HG02840 (cell line): ENCODE results near the gene CRADD.
"Not testable (repeated sequence)": the region's sequence is repeated elsewhere in the genome, so short reads cannot be mapped to it uniquely, and the experiment has no call there.

ENCODE experiments used
- ATAC-seq: cut with Tn5 transposase; IDR thresholded peaks from one replicate; pipeline ENCODE4 v1.9.1; 2021; ENCODE audit warnings: mild to moderate bottlenecking, moderate library complexity, moderate number of reproducible peaks; ENCODE audit not compliant: unreplicated experiment, low FRiP score

Gene CRADD

GRCh38 chr12:93915411-93915810 lies 238.2 kb downstream of the CRADD start:
- ATAC-seq: no peak

- ATAC-seq: no peak
These were observed 239.2 kb downstream of the CRADD start for GRCh38 chr12:93916402-93916801.

GRCh38 chr12:93918262-93918661 lies 241.1 kb downstream of the CRADD start:
- no peak for ATAC-seq

GRCh38 chr12:93918900-93919299 lies 241.7 kb downstream of the CRADD start:
- no peak for ATAC-seq

- no peak for ATAC-seq
These were observed 244.3 kb downstream of the CRADD start for GRCh38 chr12:93921521-93921920.

- no peak for ATAC-seq
These were observed 245.4 kb downstream of the CRADD start for GRCh38 chr12:93922583-93923006.

- no peak for ATAC-seq
These were observed 247.2 kb downstream of the CRADD start for GRCh38 chr12:93924367-93924766.

- ATAC-seq: no peak
These were observed 248.5 kb downstream of the CRADD start for GRCh38 chr12:93925585-93926205.

- ATAC-seq: no peak
These were observed 249.1 kb downstream of the CRADD start for GRCh38 chr12:93926237-93926636.

GRCh38 chr12:93929081-93929480 lies 251.9 kb downstream of the CRADD start:
- ATAC-seq: not testable (repeated sequence)

GRCh38 chr12:93937812-93938211 lies 260.6 kb downstream of the CRADD start:
- ATAC-seq: no peak

- ATAC-seq: no peak
These were observed 261.1 kb downstream of the CRADD start for GRCh38 chr12:93938317-93938716.

- ATAC-seq: no peak
These were observed 261.8 kb downstream of the CRADD start for GRCh38 chr12:93938931-93939330.

GRCh38 chr12:93939641-93940325 lies 262.6 kb downstream of the CRADD start:
- ATAC-seq: no peak

- ATAC-seq: no peak
These were observed 266.6 kb downstream of the CRADD start for GRCh38 chr12:93943780-93944179.

- no peak for ATAC-seq
These were observed 267.0 kb downstream of the CRADD start for GRCh38 chr12:93944201-93944600.
